HCT116 (cell line): ENCODE data around the gene PHC3. TPM values are rescaled to one million over a fixed set of nuclear protein-coding genes. Genes with fewer than 3 reads are reported as not detected.
A peak's percentile ranks its signal among the peaks of the same experiment; 100 is the strongest.

ENCODE experiments used
- ATAC-seq: fragments of 200-7000 bp; cut with Tn5 transposase; 2 replicates; pipeline ENCODE4 v1.9.1; 2020; ENCODE audit warnings: mild to moderate bottlenecking, moderate library complexity
- BruUV-seq: library from RNA; stranded (reverse); fragments of 400-500 nt; replicated peaks from 2 replicates; lab custom pipeline; 2021; lab: Mats Ljungman, UMichigan
- CTCF ChIA-PET: fragments of 300-600 bp; sonication (Branson Sonifier 250); formaldehyde crosslinking; loops from one replicate; lab custom pipeline; 2021; ENCODE audit warnings: antibody characterized with exemption; lab: Charles Lee
- POLR2A ChIA-PET: fragments of 300-600, 350-600 bp; sonication (Branson Sonifier 250); formaldehyde crosslinking; loops from one replicate; lab custom pipeline; 2021; ENCODE audit warnings: antibody characterized with exemption; lab: Charles Lee
- RAD21 ChIA-PET, 2 experiments: fragments of 300-600 bp; sonication (Branson Sonifier 250); formaldehyde crosslinking; loops; one replicate each; lab custom pipeline; 2023; ENCODE audit warnings: low total read pairs in 2 of 2; ENCODE audit not compliant: uncharacterized antibody in 2 of 2, unreplicated experiment in 2 of 2, low non-redundant PET in 1 of 2; lab: Charles Lee
- DNase-seq: peaks from one replicate; pipeline ENCODE4 v3.0.0-alpha.2; 2010; ENCODE audit warnings: low read depth, low spot score
- H2AFZ ChIP-seq: fragments of 200-600 bp; shearing (Covaris generic), sonication (generic); 2 replicates; pipeline ENCODE4 v1.6.1; 2017; ENCODE audit warnings: low read depth, mixed run types, mixed read lengths, antibody characterized with exemption, low read length; ENCODE audit not compliant: poor library complexity, severe bottlenecking
- H3K27ac ChIP-seq: 2 replicates; pipeline ENCODE4 v1.5.1; 2012; ENCODE audit warnings: low read depth, low read length
- H3K27me3 ChIP-seq: fragments of 200-600 bp; sonication (generic); 2 replicates; pipeline ENCODE4 v1.6.1; 2016; ENCODE audit warnings: mixed run types, low read length, mixed read lengths; ENCODE audit not compliant: insufficient read depth
- H3K36me3 ChIP-seq, 2 experiments: fragments of 200-500 bp in 1 of 2; fragments of 200-600 bp in 1 of 2; sonication (Bioruptor generic) in 1 of 2; sonication (generic) in 1 of 2; 2 replicates each; pipeline versions ENCODE4 v1.5.1 to v1.6.1; 2014 to 2016; ENCODE audit warnings: low read length in 2 of 2, inconsistent platforms in 1 of 2, mixed read lengths in 1 of 2, mixed run types in 1 of 2; ENCODE audit not compliant: insufficient read depth in 2 of 2, control insufficient read depth in 1 of 2
- H3K4me1 ChIP-seq, 2 experiments: fragments of 200-600 bp in 1 of 2; sonication (generic) in 1 of 2; 2 replicates each; pipeline versions ENCODE4 v1.5.1 to v1.6.1; 2012 to 2017; ENCODE audit warnings: low read length in 2 of 2, inconsistent platforms in 1 of 2, mild to moderate bottlenecking in 1 of 2, mixed read lengths in 1 of 2, mixed run types in 1 of 2, moderate library complexity in 1 of 2; ENCODE audit not compliant: insufficient read depth in 2 of 2, control insufficient read depth in 1 of 2
- H3K4me2 ChIP-seq: fragments of 200-600 bp; sonication (generic); 2 replicates; pipeline ENCODE4 v1.6.1; 2017; ENCODE audit warnings: mixed run types, low read length, mixed read lengths
- H3K4me3 ChIP-seq, 2 experiments: fragments of 200-600 bp in 1 of 2; sonication (generic) in 1 of 2; replicated peaks in 1 of 2; 2 replicates each; pipeline ENCODE4 v1.5.1; 2011 to 2016; ENCODE audit warnings: low read length in 2 of 2, control low read depth in 1 of 2, low read depth in 1 of 2, mild to moderate bottlenecking in 1 of 2, mixed read lengths in 1 of 2, mixed run types in 1 of 2
- H3K79me2 ChIP-seq: fragments of 200-600 bp; sonication (generic); 2 replicates; pipeline ENCODE4 v1.6.1; 2017; ENCODE audit warnings: mild to moderate bottlenecking, mixed run types, low read length, moderate library complexity, mixed read lengths; ENCODE audit not compliant: insufficient read depth
- H3K9ac ChIP-seq: fragments of 200-600 bp; sonication (generic); 2 replicates; pipeline ENCODE4 v1.6.1; 2016; ENCODE audit warnings: low read length, mixed read lengths
- H3K9me2 ChIP-seq: fragments of 200-600 bp; sonication (generic), shearing (Covaris generic); 2 replicates; pipeline ENCODE4 v1.6.1; 2017; ENCODE audit warnings: mixed run types, mild to moderate bottlenecking, moderate library complexity; ENCODE audit not compliant: insufficient read depth
- H3K9me3 ChIP-seq, 2 experiments: fragments of 200-500 bp in 1 of 2; fragments of 200-600 bp in 1 of 2; sonication (Bioruptor generic) in 1 of 2; sonication (generic) in 1 of 2; 2 replicates each; pipeline ENCODE4 v1.6.1; 2014 to 2017; ENCODE audit warnings: low read length in 2 of 2, mixed read lengths in 2 of 2, inconsistent platforms in 1 of 2, low read depth in 1 of 2, mild to moderate bottlenecking in 1 of 2, mixed run types in 1 of 2, moderate library complexity in 1 of 2; ENCODE audit not compliant: control insufficient read depth in 1 of 2, insufficient read depth in 1 of 2
- H4K20me1 ChIP-seq: fragments of 200-600 bp; sonication (generic), shearing (Covaris generic); 2 replicates; pipeline ENCODE4 v1.6.1; 2017; ENCODE audit warnings: mixed run types, mild to moderate bottlenecking, moderate library complexity; ENCODE audit not compliant: insufficient read depth
- CBX3 ChIP-seq: IDR thresholded peaks from 2 replicates; pipeline ENCODE4 v1.6.1; 2012; ENCODE audit warnings: low read depth
- CTCF ChIP-seq, 3 experiments: fragments of 200-600 bp in 1 of 3; sonication (generic) in 1 of 3; IDR thresholded peaks in 2 of 3; conservative IDR thresholded peaks in 1 of 3; 2 replicates each; pipeline ENCODE4 v1.5.1; 2012 to 2017; ENCODE audit warnings: low read depth in 2 of 3, low read length in 2 of 3, antibody characterized with exemption in 1 of 3, borderline replicate concordance in 1 of 3, control low read depth in 1 of 3, mild to moderate bottlenecking in 1 of 3, mixed read lengths in 1 of 3, mixed run types in 1 of 3, moderate library complexity in 1 of 3; ENCODE audit not compliant: insufficient read depth in 1 of 3
- EGR1 ChIP-seq: IDR thresholded peaks from 2 replicates; pipeline ENCODE4 v1.6.1; 2012; ENCODE audit warnings: low read depth
- ELF1 ChIP-seq: IDR thresholded peaks from 2 replicates; pipeline ENCODE4 v1.6.1; 2012; ENCODE audit warnings: low read depth, borderline replicate concordance
- EZH2 ChIP-seq: fragments of 200-600 bp; sonication (generic); IDR thresholded peaks from 2 replicates; pipeline ENCODE4 v1.6.1; 2017; ENCODE audit warnings: antibody characterized with exemption, mixed run types
- EZH2phosphoT487 ChIP-seq: fragments of 200-600 bp; IDR thresholded peaks from 2 replicates; pipeline ENCODE4 v1.6.1; 2018; ENCODE audit warnings: antibody characterized with exemption, borderline replicate concordance
- FOSL1 ChIP-seq: IDR thresholded peaks from 2 replicates; pipeline ENCODE4 v1.6.1; 2012; ENCODE audit warnings: low read depth
- POLR2A ChIP-seq: IDR thresholded peaks from 2 replicates; pipeline ENCODE4 v1.7.0; 2011; ENCODE audit warnings: borderline replicate concordance; ENCODE audit not compliant: insufficient read depth, insufficient read length; ENCODE audit errors: extremely low read depth
- POLR2AphosphoS5 ChIP-seq: IDR thresholded peaks from 2 replicates; pipeline ENCODE4 v1.6.1; 2011; ENCODE audit warnings: mild to moderate bottlenecking, low read depth, low read length, moderate library complexity
- RAD21 ChIP-seq: IDR thresholded peaks from 2 replicates; pipeline ENCODE4 v1.6.1; 2012; ENCODE audit warnings: low read depth, mild to moderate bottlenecking
- REST ChIP-seq: IDR thresholded peaks from 2 replicates; pipeline ENCODE4 v1.6.1; 2012; ENCODE audit warnings: low read depth
- SIN3A ChIP-seq: IDR thresholded peaks from 2 replicates; pipeline ENCODE4 v1.6.1; 2012; ENCODE audit warnings: low read depth
- SP1 ChIP-seq: IDR thresholded peaks from 2 replicates; pipeline ENCODE4 v1.6.1; 2012; ENCODE audit warnings: low read depth
- SRF ChIP-seq: IDR thresholded peaks from 2 replicates; pipeline ENCODE4 v1.6.1; 2012; ENCODE audit warnings: low read depth
- TCF7L2 ChIP-seq: IDR thresholded peaks from 2 replicates; pipeline ENCODE4 v1.7.0; 2011; ENCODE audit warnings: borderline replicate concordance, inconsistent platforms; ENCODE audit not compliant: insufficient read depth, insufficient read length; ENCODE audit errors: extremely low read depth
- ZBTB33 ChIP-seq: IDR thresholded peaks from 2 replicates; pipeline ENCODE4 v1.6.1; 2011; ENCODE audit warnings: mild to moderate bottlenecking, low read length, moderate library complexity; ENCODE audit not compliant: insufficient replicate concordance; ENCODE audit errors: extremely low read depth
- ZFX ChIP-seq: fragments of 450-650 bp; IDR thresholded peaks from 2 replicates; pipeline ENCODE4 v1.6.1; 2017
- ZNF274 ChIP-seq: fragments of 200-500 bp; sonication (Bioruptor generic); IDR thresholded peaks from 2 replicates; pipeline ENCODE4 v1.6.1; 2014; ENCODE audit warnings: mild to moderate bottlenecking, low read depth, low read length, inconsistent platforms
- intact Hi-C: fragments of 100-400 bp; cut with micrococcal nuclease; formaldehyde crosslinking; loops from 2 replicates; pipeline ENCODE4 v1.10.0; 2022
- total RNA-seq: library from RNA; stranded (reverse); gene quantifications from one replicate; pipeline ENCODE4 v1.2.1, GENCODE V29; 2021; ENCODE audit not compliant: unreplicated experiment

PHC3 gene
- total RNA-seq, 1 experiment from 2014 or later: 40.1 TPM

GRCh38 chr3:170222647-170223541 lies 41.4 kb upstream of the PHC3 start:
- CTCF ChIA-PET: no interaction called here
- Histone ChIP-seq H3K79me2 (peaks cover 48% of the 10 kb centered on the region), H3K27me3 (no peaks in the 10 kb centered on the region), H3K9ac (peak overlapping the region; percentile 83), H2AFZ (peak overlapping the region; percentile 39), H3K4me1 (peaks cover 0 to 30% of the 10 kb centered on the region in 2 experiments; a peak in 3 of 4 replicates), H4K20me1 (peaks cover 4% of the 10 kb centered on the region; the same call in 1 of the 2 replicates), H3K27ac (peak overlapping the region; percentile 67; the same call in 1 of the 2 replicates), H3K9me3 (no peaks in the 10 kb centered on the region), H3K9me2 (no peaks in the 10 kb centered on the region), H3K4me3 (peak overlapping the region; percentile 58 to 84), H3K36me3 (no peaks in the 10 kb centered on the region), H3K4me2 (peak overlapping the region; percentile 95)
- TF ChIP-seq POLR2AphosphoS5 (peak; percentile 21; the same call in 1 of the 2 replicates), SRF (no peak), TCF7L2 (no peak), CTCF (IDR thresholded peaks at IDR 0.05 in 2 of 3, conservative IDR thresholded peaks at IDR 0.05 in 1 of 3; ENCODE audit: borderline replicate concordance in 1 of 3, insufficient read depth in 1 of 3, low read depth in 2 of 3, low read length in 2 of 3) (0 out of 6 replicates have a peak, but pooled peaks of 1 of the 3 experiments have one; percentile 15), ELF1 (no peak), ZNF274 (no peak), SIN3A (no peak), FOSL1 (no peak), SP1 (no peak), REST (no peak), EZH2 (no peak), ZBTB33 (no peak), EZH2phosphoT487 (no peak), ZFX (peak; percentile 42; the same call in 1 of the 2 replicates), CBX3 (no peak), EGR1 (peak; percentile 24; the same call in 1 of the 2 replicates), POLR2A (peak; percentile 10), RAD21 (no peak)
- POLR2A ChIA-PET: no interaction called here
- DNase-seq (no peak), ATAC-seq (peak; percentile 54)
- TSS peak; percentile 56 for BruUV-seq
- RAD21 ChIA-PET: no interaction called here
- intact Hi-C loops: loop anchor here (5.0 kb wide), 1 partner anchor 41 kb away; the partner anchor contains the start of gene PHC3
